Right ventricle myocardium superior (tissue), 1 donor: ENCODE results near the gene NGB. TPM values are rescaled to one million over a fixed set of nuclear protein-coding genes. Genes with fewer than 3 reads are reported as not detected.

Experiments used
- ATAC-seq: fragments of 200-7000 bp; cut with Tn5 transposase; one replicate; pipeline ENCODE4 v1.9.1; 2020; ENCODE audit warnings: mild to moderate bottlenecking; ENCODE audit not compliant: poor library complexity
- DNase-seq: peaks from one replicate; pipeline ENCODE4 v3.0.0-alpha.2; 2020
- intact Hi-C: fragments of 100-400 bp; cut with DNase I; formaldehyde crosslinking; loops from one replicate; pipeline ENCODE4 v1.11.2; 2022
- total RNA-seq: library from RNA; stranded (reverse); fragmentation: NEBNext Ultra II Directional; extraction: Animal tissue kit (Norgen Biotek cat#: 25700); gene quantifications from one replicate; pipeline ENCODE4 v1.2.1, GENCODE V29; 2021
- donor health status: DM: no; HTN: yes; CAD: no; lungs with severe emphysema.

NGB gene
- total RNA-seq, 1 donor from 2014 or later: not detected

DNA sequence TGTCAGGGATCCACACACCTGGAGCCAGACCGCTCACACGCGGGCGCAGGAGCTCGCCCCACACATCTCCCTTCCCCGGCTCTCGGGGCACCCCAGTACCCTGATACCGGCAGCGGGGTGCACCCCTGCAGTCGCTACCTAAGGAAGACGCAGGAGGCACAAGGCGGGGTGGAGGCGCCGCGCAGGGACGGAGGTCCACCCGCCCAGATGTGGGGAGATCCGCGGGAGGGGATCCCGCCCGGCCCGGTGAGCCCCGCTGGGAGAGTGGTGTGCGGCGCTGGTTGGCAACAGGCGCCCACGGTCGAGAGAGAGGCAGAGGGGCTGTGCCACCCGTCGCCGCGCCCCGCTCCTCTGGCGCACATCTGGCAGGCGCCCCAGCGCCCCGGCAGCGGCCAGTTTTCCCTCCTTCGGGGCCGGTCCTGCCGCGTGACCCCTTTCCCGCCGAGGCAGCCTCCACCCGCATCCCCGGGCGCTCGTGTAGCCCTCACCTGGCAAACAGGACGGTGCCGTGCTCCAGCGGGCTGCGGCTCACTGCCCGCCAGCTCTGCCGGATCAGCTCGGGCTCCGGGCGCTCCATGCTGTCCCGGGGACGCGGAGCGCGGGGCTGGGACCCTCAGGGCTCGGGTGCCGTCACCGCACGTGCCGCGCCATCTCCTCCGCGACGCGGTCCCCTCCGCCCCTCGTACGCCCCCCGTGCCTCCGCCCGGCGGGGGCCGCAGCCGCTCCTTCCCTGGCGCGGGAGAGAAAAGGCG is 469 bp downstream of the NGB start:
- DNase-seq (no peak), ATAC-seq (no peak)
- intact Hi-C loops: no loop called here

DNA sequence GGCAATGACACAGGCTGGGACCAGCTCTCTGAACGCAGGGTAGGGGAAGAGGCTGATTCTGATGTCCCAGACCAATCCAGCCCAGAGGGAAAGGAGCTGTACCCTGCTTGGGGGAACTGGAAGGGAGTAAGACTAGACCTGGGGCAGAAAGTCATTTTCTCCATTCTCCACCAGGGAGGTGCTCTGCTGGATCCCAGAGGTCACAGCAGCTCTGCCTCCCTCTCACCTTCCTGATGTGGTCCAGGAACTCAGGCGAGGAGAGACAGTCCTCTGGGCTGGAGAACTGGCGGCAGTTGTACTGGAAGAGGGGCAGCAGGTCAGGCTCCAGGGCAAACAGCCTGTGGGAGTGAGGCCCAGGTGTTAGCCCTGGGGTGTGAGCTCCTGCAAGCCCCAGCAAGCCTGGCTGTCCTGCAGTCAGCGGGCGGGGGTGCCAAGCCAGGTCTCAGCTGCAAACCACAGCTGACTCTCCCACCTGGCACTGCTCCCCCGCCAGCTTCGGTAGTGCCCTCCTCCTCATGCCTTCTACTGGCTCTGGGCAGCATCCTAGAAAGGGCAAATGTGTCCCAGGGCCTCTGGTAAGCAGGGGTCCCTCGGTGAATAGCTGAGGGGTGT is 1.9 kb downstream of the NGB start:
- DNase-seq (no peak), ATAC-seq (no peak)
- intact Hi-C loops: no loop called here

DNA sequence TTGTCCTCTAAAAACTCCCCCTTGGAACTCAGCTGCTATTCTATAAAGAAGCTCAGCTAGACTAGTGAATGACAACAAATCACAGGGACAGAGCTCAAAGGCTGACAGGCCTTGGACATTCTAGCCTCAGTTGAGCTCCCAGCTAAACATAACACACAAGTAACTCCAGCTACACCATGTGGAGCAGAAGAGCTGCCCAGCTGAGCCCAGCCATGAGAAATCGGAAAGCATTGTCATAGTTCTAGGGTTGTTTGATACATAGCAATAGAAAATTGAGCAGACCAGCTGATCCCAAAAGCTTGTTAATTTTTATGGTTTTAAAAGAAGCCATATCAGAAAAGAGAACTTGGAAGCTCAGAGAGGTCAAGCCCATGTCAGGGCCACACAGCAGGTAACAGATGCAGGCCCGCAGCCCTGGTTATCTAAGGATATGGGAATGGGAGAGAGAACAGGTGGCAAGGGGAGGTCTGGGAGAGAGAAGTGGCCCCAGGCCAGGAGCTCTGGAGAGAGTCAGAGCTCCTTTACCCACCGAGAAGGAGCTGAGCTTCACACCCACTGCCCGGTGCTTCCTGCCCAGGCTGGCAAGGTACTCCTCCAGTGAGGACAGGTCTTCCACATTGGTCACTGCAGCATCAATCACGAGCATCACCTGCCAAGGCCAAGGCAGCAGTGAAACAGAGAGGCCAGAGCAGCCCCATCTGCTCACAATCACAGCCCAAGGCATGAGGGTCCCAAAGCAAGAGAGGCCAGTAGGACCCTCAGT is 2.9 kb downstream of the NGB start:
- intact Hi-C loops: no loop called here
- no peak for DNase-seq
- ATAC-seq: no peak

DNA sequence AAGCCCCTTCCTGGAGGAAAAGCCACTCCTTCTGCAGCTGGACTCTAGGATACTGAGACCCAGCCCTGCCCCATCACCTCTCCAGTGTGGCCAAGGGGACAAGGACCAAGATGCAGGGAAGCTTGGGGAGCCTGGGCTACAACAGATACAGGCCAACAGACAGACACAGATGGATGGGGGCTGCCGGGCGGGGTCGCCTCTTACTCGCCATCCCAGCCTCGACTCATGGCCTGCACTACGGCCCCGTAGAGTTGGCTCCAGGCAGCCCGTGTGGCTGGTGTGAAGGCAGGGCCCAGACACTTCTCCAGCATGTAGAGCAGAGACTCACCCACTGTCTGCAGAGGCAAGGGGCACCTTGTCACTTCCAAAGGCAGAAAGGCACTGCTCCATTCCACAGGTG is 4.7 kb downstream of the NGB start:
- intact Hi-C loops: no loop called here
- ATAC-seq (no peak), DNase-seq (no peak)

DNA sequence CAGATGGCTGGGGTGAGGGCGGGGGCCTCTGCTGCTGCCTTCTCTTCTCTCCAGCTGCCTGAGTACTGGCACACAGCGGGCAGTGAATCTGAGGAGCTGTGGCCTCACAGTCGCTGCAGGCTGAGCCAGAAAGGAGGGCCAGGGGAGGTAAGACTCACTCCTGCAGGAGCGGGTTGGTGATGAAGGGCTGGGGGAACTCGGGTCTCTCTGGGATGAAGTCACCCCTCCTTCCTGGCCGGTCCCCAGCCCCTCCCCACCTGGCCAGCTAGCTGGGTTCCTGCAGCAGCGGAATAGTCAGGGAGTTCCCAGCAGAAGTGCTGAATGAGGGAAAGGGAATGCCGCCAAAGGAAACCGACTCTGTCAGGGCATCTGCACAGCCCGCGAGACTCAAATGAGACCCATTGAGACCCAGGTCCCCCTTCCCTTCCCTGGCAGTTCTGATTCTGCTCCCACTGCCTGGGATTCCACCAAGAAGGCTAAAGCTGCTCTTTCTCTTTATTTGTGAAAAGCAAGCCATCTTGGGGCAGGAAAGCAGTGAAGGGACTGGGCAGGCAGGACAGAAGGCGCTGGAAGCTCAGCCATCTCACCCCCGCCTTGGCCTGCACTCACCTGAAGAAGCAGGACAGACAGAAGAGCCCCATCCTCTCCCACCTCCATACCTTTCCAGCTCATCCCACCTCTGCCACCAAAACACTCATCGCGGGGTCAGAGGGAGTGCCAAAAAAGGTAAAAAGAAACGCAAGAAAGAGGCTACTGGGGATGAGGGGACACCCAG is 5.3 kb downstream of the NGB start:
- DNase-seq: no peak
- no peak for ATAC-seq
- intact Hi-C loops: no loop called here

DNA sequence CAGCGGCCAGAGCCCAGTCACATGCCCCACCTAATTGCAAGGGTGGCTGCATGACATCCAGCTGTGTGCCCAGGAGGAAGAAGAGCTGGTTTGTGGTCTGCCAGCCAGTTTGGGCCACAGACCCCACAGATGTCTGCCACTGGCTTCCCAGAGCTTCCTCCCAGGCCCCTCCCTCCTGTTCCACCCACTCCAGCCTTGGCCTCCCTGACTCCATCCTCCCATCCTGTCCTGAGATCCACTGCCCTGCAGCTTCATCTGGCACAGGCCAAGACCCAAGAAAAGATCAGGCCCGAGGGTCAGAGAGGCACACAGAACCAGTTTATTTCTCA is 5.9 kb downstream of the NGB start:
- ATAC-seq (no peak), DNase-seq (no peak)
- intact Hi-C loops: no loop called here

DNA sequence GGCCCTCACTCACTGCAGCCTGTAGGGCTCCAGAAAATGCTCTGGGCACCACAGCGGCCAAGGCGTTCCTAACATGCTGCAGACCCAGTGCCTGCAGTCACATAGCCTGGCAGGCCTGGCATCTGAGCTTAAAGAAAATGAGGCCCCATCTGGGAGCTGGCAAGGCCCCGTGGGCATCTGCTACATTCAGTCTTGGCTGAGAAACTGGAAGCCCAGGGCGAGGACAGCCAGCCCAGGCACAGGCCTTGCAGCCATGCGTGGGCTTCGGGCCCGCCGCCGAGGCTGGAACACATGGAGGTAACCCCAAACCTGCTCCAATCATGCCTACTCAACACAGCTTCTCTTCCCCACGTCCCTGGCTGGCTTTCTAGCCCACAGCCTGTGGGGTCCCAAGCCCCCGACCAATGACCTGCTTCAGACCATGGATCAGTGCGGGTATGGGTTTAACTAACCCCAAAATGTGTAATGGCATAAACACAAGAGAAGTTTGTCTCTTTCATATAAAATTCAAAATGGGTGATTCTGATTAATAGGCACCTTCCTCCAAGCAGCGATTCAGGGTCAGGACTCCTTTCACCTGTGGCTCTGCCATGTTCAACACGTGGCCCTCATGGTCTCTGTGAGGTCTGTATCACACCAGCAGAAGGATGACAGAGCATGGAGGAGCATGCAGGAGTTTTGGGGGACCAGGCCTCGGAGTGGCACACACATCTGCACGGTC is 6.4 kb downstream of the NGB start:
- ATAC-seq (no peak), DNase-seq (no peak)
- intact Hi-C loops: no loop called here

DNA sequence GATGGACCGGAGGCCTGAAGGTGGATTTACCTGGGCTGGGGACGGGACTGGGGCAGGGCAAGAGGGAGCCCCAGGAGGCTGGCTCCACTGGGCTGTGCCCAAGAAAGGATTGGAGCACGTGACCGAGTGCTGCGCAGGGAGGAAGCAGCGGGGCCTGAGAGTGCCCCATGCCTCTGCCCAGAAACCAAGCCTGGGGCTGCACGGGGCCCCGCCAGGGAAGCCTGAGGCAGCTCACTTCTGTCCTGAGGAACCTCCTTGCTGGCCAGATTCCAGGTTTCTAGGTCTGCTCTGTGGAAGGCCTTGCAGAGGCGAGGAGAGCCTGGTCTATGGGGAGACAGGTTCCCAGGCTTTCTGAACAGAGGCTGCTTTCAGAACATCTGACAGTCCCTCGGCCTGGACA is 10.4 kb downstream of the NGB start:
- intact Hi-C loops: no loop called here
- DNase-seq: no peak
- no peak for ATAC-seq

DNA sequence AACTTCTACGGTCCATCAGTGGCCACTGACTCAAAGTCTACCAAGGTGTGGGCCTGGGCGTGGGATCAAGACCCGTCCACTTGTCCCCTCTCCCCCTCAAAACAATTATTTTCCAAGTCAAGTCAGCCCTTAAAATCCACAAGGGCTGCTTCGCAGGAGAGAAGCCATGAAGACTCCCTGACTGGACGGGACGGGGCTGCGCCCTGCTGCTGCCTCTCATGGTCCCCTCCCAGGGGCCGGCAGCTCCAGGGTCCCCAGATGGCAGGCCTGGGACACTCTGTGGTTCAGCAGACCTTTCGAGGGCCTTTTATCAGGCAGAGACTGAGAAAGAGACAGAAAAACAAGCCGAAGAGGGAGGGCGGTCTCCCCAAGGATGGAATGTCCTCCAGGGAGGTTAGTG is 10.8 kb downstream of the NGB start:
- ATAC-seq (no peak), DNase-seq (no peak)
- intact Hi-C loops: no loop called here

DNA sequence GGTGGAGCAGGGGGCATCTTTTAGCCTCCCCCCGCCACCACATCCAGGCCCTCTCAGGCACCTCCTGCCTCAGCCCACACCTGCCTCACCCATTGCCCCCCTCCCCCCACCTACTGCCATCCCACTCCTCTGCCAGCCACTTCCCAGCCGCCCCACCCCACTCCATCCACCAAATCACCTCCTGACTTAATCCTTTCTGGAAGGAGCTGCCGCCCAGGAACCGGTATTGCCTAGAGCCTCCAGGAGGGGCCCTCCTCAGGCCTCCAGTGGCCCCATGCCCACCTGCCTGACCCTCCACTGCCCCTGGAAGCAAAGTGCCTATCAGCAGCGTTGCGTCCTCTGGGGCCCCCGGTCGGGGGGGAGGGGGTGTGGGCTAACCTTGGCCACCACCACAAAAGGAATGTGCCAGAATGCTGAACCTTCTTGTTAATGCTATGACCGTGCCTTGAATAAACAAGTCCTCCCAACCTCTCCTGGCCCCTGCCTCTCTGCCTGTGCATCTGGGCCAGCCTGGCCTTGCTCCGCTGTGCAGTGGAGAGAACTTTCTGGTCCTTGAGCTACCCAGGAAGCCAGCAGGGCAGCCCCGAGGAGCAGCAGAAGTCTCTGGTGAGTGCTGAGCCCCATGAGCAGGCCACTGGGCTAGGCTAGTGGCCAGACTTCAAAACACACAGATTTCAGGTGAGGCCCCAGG is 11.8 kb downstream of the NGB start:
- no peak for ATAC-seq
- intact Hi-C loops: no loop called here
- no peak for DNase-seq

DNA sequence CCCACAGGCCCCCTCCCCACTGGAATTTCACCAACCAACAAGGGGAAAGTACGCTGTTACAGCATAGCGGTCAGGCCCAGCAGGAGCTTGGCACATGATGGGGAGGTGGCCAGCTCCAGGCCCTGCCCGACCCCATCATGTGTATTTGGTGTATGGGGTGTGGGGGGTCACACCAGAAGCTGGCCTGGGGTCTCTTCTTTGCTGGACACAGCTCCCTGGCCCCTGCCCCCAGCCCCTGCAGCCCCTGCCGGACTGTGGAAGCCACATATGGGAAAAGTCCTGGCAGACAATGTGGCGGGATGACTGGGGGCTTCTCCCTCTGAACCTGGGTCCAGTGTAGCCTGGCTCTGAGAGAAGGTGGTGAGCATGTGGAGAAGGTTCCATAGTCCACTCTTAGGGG is 12.4 kb downstream of the NGB start:
- ATAC-seq (no peak), DNase-seq (no peak)
- intact Hi-C loops: no loop called here

DNA sequence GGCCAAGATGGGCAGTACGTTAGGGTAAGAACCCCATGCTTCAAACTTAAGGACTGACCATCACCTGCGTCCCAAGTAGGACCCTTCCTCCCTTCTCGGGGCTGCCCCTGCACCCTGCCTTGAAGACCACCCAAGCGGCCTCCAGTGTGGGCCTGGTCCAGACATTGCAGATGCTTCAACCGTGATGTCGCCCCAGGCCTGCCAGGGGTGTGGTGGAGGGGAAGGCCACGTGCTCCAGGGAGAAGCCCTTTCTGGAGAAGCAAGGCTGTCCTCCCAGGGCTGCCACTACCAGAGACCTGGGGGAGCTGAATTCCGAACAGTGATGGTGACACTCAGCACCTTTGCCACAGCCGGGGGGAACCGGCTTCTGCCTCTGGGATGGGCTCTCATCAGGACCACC is 13.3 kb downstream of the NGB start:
- DNase-seq (no peak), ATAC-seq (no peak)
- intact Hi-C loops: no loop called here

DNA sequence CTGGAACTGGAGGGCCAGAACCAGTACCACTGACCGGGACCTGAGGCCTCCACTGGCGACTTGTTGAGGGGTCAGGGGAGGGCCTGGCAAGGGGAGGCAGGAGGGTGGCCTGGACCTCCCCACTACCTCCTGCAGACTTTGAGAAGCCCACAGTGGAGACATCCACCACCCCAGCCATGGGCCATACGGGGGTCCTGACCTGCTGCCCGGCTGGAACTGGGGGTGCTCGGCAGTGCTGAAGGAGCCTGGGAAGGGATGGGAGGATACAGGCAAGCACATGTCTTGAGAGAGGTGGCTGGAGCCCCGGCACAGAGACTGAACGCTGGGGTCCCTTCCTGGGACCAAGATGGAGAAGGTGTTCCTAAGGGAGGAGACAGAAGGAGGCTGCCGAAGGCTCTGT is 14.3 kb downstream of the NGB start:
- DNase-seq (no peak), ATAC-seq (no peak)
- intact Hi-C loops: no loop called here

DNA sequence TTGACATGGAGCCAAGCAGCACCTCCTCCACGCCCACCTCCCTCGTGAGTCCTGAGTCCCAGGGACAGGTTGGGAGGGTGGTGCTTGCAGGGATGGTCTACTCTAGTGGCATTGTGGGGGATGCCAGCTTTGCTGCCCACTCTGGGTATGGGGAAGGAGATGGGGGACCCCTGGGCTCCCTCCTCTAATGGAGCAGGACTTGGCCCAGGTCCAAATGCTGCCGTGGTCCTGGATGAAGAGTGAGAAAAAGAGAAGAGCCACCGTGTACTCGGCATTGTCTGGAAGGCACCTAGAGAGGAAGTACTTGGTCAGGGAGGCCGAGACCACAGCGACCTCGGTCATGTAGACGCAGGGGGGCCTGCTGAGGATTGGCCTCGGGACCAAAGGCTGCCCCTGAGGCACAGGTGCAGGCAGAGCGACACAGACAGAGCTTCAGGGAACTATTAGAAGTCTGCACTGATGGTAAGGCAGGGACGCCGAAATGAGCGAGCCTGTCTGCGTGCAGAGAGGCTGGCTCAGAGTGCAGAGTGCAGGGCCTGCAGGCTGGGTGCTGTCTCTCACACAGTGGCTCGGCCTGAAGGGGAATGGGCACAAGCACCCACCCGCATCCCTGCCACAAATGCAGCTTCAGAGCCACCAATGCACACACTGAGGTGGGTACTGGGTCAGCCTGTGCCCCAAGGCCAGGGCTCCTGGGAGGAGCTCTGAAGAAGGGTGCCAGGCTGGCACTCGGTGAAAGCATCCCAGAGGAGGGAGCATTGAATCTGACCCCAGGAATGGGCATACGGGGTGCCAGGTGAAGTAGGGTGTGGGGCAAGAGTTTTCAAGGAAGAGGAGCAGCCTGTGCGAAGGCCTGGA is 17.4 kb downstream of the NGB start:
- intact Hi-C loops: no loop called here
- DNase-seq (no peak), ATAC-seq (no peak)

DNA sequence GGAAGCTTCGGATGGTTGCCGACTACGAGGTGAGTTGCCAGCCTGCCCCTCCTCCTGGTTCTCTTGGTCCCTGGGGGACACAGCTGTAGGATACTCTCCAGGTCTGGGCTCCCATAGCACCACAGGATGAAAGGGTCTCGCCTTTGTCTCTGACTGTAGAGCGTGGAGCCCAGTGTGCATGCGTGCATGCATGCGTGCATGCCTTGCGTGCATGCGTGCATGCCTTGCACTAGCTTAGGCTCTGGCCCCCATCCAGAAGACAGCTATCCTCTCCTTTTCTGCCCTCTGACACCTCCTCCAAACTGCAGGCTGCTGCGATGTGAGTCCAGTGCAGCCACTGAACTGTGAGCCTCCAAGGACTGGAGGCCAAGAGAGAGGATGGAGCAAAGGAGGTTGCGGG is 19.1 kb downstream of the NGB start:
- intact Hi-C loops: no loop called here
- DNase-seq: no peak
- ATAC-seq: no peak

DNA sequence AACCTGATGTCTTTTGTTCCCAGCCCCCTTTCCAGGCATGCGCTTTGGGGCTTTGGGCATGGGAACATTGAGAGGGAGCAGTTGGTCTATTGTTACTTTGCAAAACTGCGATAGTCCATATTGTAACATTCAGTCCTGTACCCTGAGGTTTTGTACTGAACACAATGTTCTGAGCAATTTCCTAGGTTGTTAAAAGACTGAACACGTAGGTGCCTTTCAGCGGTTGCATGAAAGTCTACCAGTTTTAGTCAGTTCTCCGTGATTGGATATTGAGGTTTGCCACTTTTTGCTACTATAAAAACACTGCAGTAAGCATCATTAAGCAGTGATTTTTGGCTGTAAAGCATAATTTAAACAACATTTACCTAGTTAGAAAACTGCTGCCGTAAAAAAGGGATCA is 20.1 kb downstream of the NGB start:
- DNase-seq: no peak
- intact Hi-C loops: no loop called here
- no peak for ATAC-seq

DNA sequence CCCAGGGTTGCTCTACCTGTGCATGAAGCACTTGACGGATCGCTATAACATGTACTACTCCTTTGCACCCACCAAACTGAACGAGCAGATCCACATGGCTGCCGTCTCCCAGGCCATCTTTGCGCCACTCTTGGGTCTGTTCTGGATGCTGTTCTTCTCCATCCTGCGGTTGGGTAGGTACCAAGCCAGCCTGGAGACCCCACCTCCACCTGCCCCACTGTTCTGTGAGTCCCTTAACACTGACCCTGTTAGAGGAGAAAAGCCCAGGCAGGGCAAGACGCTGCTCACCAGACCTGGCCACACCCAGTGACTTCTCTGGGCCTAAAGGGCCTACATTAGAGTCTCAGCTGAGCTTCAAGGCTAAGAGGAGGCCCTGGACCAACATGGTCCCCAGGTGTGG is 21.7 kb downstream of the NGB start:
- DNase-seq: no peak

DNA sequence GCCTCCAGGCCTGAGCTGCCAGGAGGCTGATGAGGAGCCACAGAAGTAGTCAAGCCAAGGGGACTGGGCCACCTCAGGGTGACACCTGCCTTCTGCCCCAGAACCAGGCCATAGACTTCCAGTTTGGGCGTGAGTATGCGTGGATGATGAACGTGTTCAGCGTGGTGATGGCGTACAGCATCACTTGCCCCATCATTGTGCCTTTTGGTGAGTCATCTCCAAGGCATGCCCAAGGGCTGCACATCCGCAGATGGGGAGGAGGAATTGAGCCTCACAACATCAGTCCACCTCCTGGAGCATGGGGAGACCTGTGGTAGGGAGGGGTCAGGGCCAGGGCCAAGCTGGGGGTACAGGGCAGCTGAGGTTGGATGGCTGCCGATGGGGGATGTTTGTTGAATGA is 22.3 kb downstream of the NGB start:
- ATAC-seq: no peak
- intact Hi-C loops: no loop called here
- no peak for DNase-seq

More for the DNA sequence above, 21.7 kb downstream of the NGB start:
- intact Hi-C loops: no loop called here
- ATAC-seq: no peak
